ENCODE results near the gene PDE6A. TPM values are rescaled to one million over a fixed set of nuclear protein-coding genes. Genes with fewer than 3 reads are reported as not detected.

The PDE6A gene
- total and polyA plus RNA-seq, 9 donors = 0.03 to 0.35 (median 0.08) TPM; not detected in 3

Other genes starting within 250 kb of the PDE6A start
- gene PPARGC1B, start 214.5 kb downstream of the PDE6A start, total RNA-seq = 4.3 TPM
- gene PPARGC1B, start 214.5 kb downstream of the PDE6A start, polyA plus RNA-seq (ENCODE audit: insufficient read depth in 1 of 8, insufficient read length in 8 of 8, low replicate concordance in 1 of 8) = 1 to 10 TPM; 3.0 to 7.7 (median 5.5) TPM
- gene SLC26A2, start 16.0 kb upstream of the PDE6A start, total RNA-seq = 11.9 TPM
- 10 to 100 TPM in 6 of 8 donors, 1 to 10 TPM in 2; 8.6 to 14.5 (median 10.3) TPM for gene SLC26A2, start 16.0 kb upstream of the PDE6A start, polyA plus RNA-seq (ENCODE audit: insufficient read depth in 1 of 8, insufficient read length in 8 of 8, low replicate concordance in 1 of 8)
- gene TIGD6, start 55.9 kb upstream of the PDE6A start, total RNA-seq = 3.5 TPM
- 1 to 10 TPM; 1.7 to 3.2 (median 2.6) TPM for gene TIGD6, start 55.9 kb upstream of the PDE6A start, polyA plus RNA-seq (ENCODE audit: insufficient read depth in 1 of 8, insufficient read length in 8 of 8, low replicate concordance in 1 of 8)
- 14.5 TPM for gene HMGXB3, start 55.9 kb upstream of the PDE6A start, total RNA-seq
- gene HMGXB3, start 55.9 kb upstream of the PDE6A start, polyA plus RNA-seq (ENCODE audit: insufficient read depth in 1 of 8, insufficient read length in 8 of 8, low replicate concordance in 1 of 8) = 10 to 100 TPM; 14.2 to 25.4 (median 18.2) TPM
- 9.2 TPM for gene CSF1R, start 141.8 kb upstream of the PDE6A start, total RNA-seq
- 10 to 100 TPM; 20.3 to 34.5 (median 27.6) TPM for gene CSF1R, start 141.8 kb upstream of the PDE6A start, polyA plus RNA-seq (ENCODE audit: insufficient read depth in 1 of 8, insufficient read length in 8 of 8, low replicate concordance in 1 of 8)
- gene PDGFRB, start 211.1 kb upstream of the PDE6A start, total RNA-seq = 109 TPM
- gene PDGFRB, start 211.1 kb upstream of the PDE6A start, polyA plus RNA-seq (ENCODE audit: insufficient read depth in 1 of 8, insufficient read length in 8 of 8, low replicate concordance in 1 of 8) = 100 to 1,000 TPM; 111 to 152 (median 129) TPM
- 0.27 TPM for gene CDX1, start 222.0 kb upstream of the PDE6A start, total RNA-seq
- 1 to 10 TPM in 2 of 8 donors, under 1 TPM in 6; 0.12 to 6.0 (median 0.33) TPM for gene CDX1, start 222.0 kb upstream of the PDE6A start, polyA plus RNA-seq (ENCODE audit: insufficient read depth in 1 of 8, insufficient read length in 8 of 8, low replicate concordance in 1 of 8)
- gene SLC6A7, start 245.3 kb upstream of the PDE6A start, total RNA-seq = 0.35 TPM
- gene SLC6A7, start 245.3 kb upstream of the PDE6A start, polyA plus RNA-seq (ENCODE audit: insufficient read depth in 1 of 8, insufficient read length in 8 of 8, low replicate concordance in 1 of 8) = 1 to 10 TPM in 2 of 8 donors, under 1 TPM in 6; 0.31 to 1.3 (median 0.76) TPM